ENCODE measurements around the gene BAIAP2L1. TPM values are rescaled to one million over a fixed set of nuclear protein-coding genes. Genes with fewer than 3 reads are reported as not detected.
A peak's percentile ranks its signal among the peaks of the same experiment; 100 is the strongest.

BAIAP2L1 gene
- total RNA-seq, 1 donor from 2014 or later = 1.4 TPM

- DNase-seq = peak; percentile 64
Observed at GRCh38 chr7:98357751-98358161, 43.1 kb downstream of the BAIAP2L1 start.

DNA sequence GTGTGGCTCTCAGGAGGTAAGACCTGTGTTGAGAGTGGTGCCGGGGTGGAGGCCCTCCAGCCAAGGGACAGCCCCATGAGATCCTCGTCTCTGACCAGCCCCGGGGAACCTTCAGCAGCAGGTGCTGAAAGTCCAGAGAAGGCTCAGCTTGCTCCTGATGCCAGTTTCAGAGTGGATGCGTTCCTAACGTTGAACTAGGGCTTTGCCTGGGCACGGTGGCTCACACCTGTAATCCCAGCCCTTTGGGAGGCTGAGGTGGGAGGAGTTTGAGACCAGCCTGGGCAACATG, 45.7 kb downstream of the BAIAP2L1 start:
- DNase-seq = no peak

DNA sequence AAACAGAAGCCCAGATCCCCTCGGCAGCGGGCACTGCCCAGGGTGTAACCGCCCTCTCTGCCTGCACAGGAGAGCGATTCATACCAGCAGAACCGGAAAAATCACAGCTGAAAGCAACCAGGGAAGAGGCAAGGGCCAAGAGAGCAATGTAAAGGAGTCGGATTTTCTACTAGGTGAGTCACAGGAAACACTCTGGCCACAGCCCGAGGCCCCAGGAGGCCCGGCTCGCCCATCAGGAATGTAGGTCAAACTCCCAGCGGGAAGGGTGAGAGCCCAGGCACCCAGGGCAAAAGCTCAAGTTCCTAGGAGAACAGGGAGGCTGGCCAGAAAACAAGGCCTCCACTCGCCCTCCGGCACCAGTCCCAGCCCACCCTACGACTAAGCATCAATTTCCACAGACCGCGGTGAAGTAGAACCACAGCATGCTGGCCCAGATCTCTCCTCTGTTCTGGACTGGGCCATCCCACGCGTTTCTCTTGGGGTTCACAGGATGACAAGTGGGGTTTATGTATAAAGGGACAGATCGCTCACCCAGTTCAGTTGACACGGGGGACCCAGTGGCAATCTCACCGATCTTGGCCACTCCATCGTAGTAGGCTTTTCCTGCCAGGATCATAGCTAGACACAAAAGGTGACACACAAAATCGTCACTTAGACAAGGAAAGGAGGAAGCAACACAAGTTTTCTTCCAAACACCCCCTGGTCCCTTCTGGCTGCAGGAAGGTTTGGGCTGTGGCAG, 46.2 kb downstream of the BAIAP2L1 start:
- peak; percentile 74 for DNase-seq

- no peak for DNase-seq
Observed at GRCh38 chr7:98354052-98354451, 46.8 kb downstream of the BAIAP2L1 start.

DNA sequence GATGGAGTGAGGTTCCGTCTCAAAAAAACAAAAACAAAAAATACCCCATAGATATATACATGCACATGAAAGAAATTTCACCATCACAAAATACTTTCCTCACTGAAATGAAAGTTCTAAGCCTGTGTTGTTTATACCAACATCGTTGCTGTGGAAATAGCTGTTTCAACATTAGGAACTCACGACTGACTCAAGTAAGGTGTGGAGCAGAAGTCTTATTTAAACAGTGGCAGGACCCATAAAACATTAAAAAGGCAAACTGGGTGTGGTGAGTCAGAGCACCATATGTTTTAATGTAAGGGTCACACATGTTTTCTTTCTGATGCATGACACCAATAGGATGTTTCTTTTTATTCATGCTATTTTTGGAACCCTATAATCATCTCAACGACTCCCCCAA, 48.3 kb downstream of the BAIAP2L1 start:
- no peak for DNase-seq

DNA sequence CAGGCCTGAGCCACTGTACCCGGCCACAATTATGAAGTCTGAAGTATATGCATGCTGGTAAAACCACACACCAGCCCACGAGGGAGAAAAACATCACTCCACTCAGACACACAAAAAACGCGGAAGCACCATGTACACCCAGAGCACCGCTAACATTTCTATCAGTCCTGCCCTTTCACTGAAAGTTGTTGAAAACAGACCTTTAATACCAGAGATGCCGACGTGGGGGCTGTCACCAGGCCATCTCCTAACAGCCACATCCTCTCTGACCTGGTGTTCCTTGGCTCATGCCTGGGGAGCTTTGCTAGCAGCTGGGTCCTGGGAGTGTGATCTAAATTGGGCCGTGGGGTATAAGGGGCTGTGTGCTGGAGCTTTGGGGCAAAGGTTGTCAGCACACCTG, 49.8 kb downstream of the BAIAP2L1 start:
- DNase-seq = no peak

DNA sequence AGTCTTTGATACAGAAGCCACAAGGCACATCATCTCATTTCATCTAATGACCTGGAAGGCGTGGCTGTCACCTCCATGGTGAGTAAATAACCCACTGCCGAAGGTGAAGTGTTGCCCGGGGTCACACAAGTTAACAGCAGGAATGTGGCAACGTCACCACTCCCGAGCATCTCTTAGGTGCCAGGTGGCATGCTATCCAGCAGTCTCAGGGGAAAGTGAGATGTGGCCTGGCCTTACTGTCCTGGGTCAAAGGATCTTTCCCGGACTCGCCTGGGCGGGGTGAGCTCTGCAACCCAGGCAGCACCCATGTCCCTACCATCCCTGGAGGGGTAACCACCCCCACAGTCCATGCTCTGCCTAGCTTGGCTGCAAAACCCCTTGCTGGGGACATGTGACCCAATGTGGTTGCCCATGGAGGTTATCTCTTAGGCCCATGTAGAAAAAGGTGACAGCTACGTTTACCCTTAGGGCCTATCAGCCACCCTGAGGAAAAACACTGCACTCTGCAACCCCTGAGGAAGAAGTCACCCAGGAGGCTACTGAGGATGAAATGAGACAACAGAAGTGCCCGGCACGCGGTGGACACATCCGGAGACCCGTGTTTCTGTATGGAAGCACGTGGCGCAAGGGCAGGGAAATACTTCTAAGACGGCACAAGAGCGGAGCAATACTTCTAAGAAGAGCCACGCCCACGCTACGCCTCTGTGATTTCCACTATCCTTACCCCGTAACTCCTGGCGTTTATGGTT, 52.0 kb downstream of the BAIAP2L1 start:
- DNase-seq = no peak

GRCh38 chr7:98346515-98347069, 54.3 kb downstream of the BAIAP2L1 start:
- DNase-seq = no peak

DNA sequence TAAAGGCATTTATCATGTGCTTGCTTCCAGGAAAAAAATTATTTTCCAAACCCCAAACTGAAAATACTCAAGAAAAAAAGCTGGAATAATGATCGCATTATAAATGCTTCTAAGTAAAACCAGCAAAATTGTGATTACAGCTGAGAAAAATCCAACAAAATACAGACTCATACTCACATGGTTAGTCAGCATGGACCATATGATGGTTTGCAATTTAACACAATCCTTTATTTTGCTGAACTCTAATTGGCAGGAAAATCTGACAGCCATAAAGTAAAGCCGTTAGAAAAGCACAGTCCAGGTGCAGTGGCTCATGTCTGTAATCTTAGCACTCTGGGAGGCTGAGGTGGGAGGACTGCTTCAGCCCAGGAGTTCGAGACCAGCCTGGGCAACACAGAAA, 59.8 kb downstream of the BAIAP2L1 start:
- no peak for DNase-seq

- no peak for DNase-seq
Observed at GRCh38 chr7:98339043-98339442, 61.8 kb downstream of the BAIAP2L1 start.

- no peak for DNase-seq
Observed at GRCh38 chr7:98338441-98338840, 62.4 kb downstream of the BAIAP2L1 start.

DNA sequence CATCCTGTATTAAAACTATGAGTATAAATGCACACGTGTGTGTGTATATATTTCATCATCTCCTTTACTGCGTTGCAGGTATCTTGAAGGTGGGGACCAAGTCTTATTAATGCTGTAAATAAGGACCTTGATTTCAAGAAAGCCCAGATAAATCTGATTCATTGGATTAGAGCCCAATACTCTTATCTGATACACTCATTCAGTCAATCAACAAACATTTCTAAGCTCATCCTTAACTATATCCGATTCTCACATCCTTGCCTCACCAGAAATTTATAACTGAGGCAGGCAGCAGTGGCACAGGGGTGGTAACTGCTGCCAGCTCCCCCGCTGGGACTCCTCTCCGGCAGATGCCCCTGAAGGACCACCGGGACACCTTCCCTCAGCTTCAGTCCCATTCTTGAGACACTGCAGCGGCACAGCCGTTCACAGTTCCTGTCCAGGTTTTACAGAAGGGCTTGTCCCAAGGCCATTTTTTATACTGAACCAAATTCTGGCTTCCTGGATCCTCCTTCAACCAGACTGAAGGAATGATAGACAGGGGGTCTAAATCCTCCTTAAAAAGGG, 65.4 kb downstream of the BAIAP2L1 start:
- DNase-seq = no peak

GRCh38 chr7:98334081-98334480, 66.8 kb downstream of the BAIAP2L1 start:
- no peak for DNase-seq

- DNase-seq = no peak
Observed at GRCh38 chr7:98330926-98331529, 69.9 kb downstream of the BAIAP2L1 start.

- DNase-seq = no peak
Observed at GRCh38 chr7:98329791-98330373, 71.0 kb downstream of the BAIAP2L1 start.

DNA sequence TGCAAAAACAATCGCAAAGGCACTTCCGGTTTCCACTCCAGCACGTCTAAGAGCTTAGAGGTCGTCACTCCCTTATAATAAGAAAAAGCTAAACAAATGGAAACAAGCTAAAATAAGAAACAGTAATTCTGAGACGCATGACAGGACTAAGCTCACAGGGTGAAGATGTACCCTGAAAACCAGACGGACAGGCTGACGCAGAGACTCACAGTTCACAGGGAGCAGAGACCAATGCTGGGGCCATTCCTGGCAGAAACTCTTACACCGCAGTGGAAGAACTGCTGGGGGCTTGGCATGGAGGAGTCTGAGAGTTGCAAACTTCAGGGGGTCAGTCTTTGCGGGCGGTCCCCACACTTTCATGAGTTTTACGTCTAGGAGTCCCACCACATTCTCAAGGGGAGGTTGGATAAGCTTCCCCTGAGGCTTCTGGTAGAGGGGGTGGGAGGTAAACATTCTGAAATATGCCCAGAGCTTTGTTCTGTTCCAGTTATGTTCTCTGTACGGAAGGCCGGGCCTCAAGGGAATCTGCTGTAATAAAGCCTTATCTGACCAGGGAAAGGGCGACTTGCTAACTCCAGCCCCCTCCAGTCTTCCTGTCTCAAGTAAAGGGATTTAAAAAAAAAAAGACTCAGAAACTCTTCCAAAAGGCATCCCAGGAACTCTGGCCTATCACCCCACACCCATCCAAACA, 71.6 kb downstream of the BAIAP2L1 start:
- DNase-seq = no peak

- DNase-seq = no peak
Observed at GRCh38 chr7:98324782-98325181, 76.1 kb downstream of the BAIAP2L1 start.

GRCh38 chr7:98323597-98324322, 77.1 kb downstream of the BAIAP2L1 start:
- DNase-seq = no peak

DNA sequence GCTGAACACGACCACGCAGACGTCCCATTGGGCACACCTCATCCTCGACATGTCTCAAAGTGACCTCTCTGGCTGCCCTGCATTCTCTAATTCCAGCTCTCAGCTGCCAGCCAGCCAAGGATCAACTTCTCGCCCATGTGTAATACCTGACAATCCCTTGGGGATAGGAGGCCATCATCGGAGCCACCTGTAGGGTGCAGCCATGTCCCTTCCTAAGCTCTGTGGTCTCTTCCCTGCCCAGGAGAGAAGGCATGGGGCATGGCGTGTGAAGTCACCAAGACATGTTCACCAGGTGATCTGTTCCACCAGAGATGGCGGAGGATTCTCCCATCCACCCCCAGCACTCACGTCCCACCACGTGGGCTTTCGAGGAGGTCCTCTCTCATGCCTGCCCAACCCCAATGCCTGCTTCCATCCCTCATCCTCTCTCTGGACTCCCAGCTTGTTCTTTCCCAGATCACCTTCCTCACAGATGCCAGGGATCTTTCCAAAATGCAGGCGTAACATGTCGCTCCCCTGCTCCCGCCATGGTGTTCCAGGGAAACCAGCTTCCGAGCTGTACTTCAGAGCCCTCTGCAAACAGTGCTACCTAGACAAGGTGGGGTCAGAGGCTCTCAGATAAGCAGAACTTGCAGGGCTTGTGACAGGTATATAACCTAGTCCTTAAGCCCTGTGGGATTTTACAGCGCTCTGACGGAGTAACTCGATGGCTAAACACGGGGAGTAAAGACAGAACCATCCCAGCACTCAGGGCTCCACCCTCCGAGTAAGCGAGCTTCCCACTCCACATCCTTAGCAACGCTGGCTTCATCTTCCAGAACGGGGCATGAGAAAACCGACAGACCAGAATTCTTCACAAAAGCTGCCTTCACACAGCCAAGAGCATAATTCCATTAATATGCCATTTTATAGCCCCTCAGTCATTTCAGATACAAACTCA, 78.3 kb downstream of the BAIAP2L1 start:
- DNase-seq = no peak

GRCh38 chr7:98321301-98321700, 79.6 kb downstream of the BAIAP2L1 start:
- DNase-seq = no peak

Data from dermis blood vessel endothelial cell (primary cell).